DOHH2 (cell line): ENCODE data around the gene CMTM2.
A peak's percentile ranks its signal among the peaks of the same experiment; 100 is the strongest.

Source experiments
- H3F3A ChIP-seq: fragments of 200-600 bp; sonication (generic), shearing (Covaris generic); 2 replicates; pipeline ENCODE4 v1.6.0; 2016; ENCODE audit warnings: antibody characterized with exemption, mild to moderate bottlenecking; ENCODE audit not compliant: control insufficient read depth, insufficient read depth
- H3K27ac ChIP-seq: fragments of 200-600 bp; sonication (generic); 2 replicates; pipeline ENCODE4 v1.5.1; 2014; ENCODE audit warnings: low read depth, mild to moderate bottlenecking, low read length, moderate library complexity
- H3K27me3 ChIP-seq: fragments of 200-600 bp; sonication (generic); 2 replicates; pipeline ENCODE4 v1.6.1; 2014; ENCODE audit warnings: mild to moderate bottlenecking, low read length, mixed read lengths; ENCODE audit not compliant: control insufficient read depth
- H3K36me3 ChIP-seq: fragments of 200-600 bp; sonication (generic); 2 replicates; pipeline ENCODE4 v1.6.1; 2014; ENCODE audit warnings: mild to moderate bottlenecking, low read length, moderate library complexity, mixed read lengths; ENCODE audit not compliant: control insufficient read depth
- H3K4me1 ChIP-seq: fragments of 200-600 bp; sonication (generic); 2 replicates; pipeline ENCODE4 v1.6.1; 2014; ENCODE audit warnings: mild to moderate bottlenecking, low read length, mixed read lengths; ENCODE audit not compliant: control insufficient read depth
- H3K4me2 ChIP-seq: fragments of 200-600 bp; sonication (generic); 2 replicates; pipeline ENCODE4 v1.6.0; 2014; ENCODE audit warnings: mild to moderate bottlenecking, low read length, moderate library complexity
- H3K4me3 ChIP-seq: fragments of 200-600 bp; sonication (generic); 2 replicates; pipeline ENCODE4 v1.5.1; 2014; ENCODE audit warnings: mild to moderate bottlenecking, low read length, mixed read lengths
- H3K79me2 ChIP-seq: fragments of 200-600 bp; sonication (generic); 2 replicates; pipeline ENCODE4 v1.6.1; 2014; ENCODE audit warnings: mild to moderate bottlenecking, low read length, mixed read lengths; ENCODE audit not compliant: control insufficient read depth
- H3K9me2 ChIP-seq: fragments of 200-600 bp; sonication (generic); replicated peaks from 2 replicates; pipeline ENCODE4 v1.6.1; 2014; ENCODE audit warnings: mild to moderate bottlenecking, low read length, mixed read lengths; ENCODE audit not compliant: control insufficient read depth
- H3K9me3 ChIP-seq: fragments of 200-600 bp; sonication (generic); 2 replicates; pipeline ENCODE4 v1.6.1; 2014; ENCODE audit warnings: antibody characterized with exemption, low read length, mixed read lengths; ENCODE audit not compliant: control insufficient read depth, insufficient read depth
- H4K20me1 ChIP-seq: fragments of 200-600 bp; sonication (generic); 2 replicates; pipeline ENCODE4 v1.6.0; 2014; ENCODE audit warnings: low read depth, mild to moderate bottlenecking, antibody characterized with exemption, low read length, moderate library complexity; ENCODE audit not compliant: control insufficient read depth, insufficient read depth
- EZH2phosphoT487 ChIP-seq: fragments of 200-600 bp; sonication (generic); IDR thresholded peaks from 2 replicates; pipeline ENCODE4 v1.6.1; 2017; ENCODE audit warnings: borderline replicate concordance, mild to moderate bottlenecking, antibody characterized with exemption, low read length, moderate library complexity, mixed read lengths
- TF ChIP-seq, protein P1 (sequence below): fragments of 200-600 bp; sonication (generic); IDR thresholded peaks from one replicate; pipeline ENCODE4 v1.5.1; 2014; ENCODE audit warnings: antibody characterized with exemption, mild to moderate bottlenecking, low read depth, low read length; ENCODE audit not compliant: poor library complexity, severe bottlenecking

The CMTM2 gene

GRCh38 chr16:66548068-66548467, 31.2 kb upstream of the CMTM2 start:
- no peaks in the 10 kb centered on the region for H3K9me3 ChIP-seq
- H3K27ac ChIP-seq, result no peak overlapping the region
- H4K20me1 ChIP-seq, result no peaks in the 10 kb centered on the region
- TF ChIP-seq, protein P1, sequence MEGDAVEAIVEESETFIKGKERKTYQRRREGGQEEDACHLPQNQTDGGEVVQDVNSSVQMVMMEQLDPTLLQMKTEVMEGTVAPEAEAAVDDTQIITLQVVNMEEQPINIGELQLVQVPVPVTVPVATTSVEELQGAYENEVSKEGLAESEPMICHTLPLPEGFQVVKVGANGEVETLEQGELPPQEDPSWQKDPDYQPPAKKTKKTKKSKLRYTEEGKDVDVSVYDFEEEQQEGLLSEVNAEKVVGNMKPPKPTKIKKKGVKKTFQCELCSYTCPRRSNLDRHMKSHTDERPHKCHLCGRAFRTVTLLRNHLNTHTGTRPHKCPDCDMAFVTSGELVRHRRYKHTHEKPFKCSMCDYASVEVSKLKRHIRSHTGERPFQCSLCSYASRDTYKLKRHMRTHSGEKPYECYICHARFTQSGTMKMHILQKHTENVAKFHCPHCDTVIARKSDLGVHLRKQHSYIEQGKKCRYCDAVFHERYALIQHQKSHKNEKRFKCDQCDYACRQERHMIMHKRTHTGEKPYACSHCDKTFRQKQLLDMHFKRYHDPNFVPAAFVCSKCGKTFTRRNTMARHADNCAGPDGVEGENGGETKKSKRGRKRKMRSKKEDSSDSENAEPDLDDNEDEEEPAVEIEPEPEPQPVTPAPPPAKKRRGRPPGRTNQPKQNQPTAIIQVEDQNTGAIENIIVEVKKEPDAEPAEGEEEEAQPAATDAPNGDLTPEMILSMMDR, result no peak
- TF ChIP-seq EZH2phosphoT487, result no peak
- H3F3A ChIP-seq, result peaks cover 20% of the 10 kb centered on the region
- no peaks in the 10 kb centered on the region for H3K9me2 ChIP-seq
- peaks cover 6% of the 10 kb centered on the region for H3K79me2 ChIP-seq
- H3K36me3 ChIP-seq, result no peaks in the 10 kb centered on the region
- peaks cover 97% of the 10 kb centered on the region for H3K4me1 ChIP-seq
- H3K4me3 ChIP-seq, result no peak overlapping the region
- H3K27me3 ChIP-seq, result no peaks in the 10 kb centered on the region
- H3K4me2 ChIP-seq, result no peak overlapping the region

GRCh38 chr16:66548868-66549267, 30.4 kb upstream of the CMTM2 start:
- TF ChIP-seq, protein P1, result no peak
- TF ChIP-seq EZH2phosphoT487, result no peak
- H3K79me2 ChIP-seq, result peaks cover 14% of the 10 kb centered on the region
- no peaks in the 10 kb centered on the region for H3K9me3 ChIP-seq
- peaks cover 4% of the 10 kb centered on the region for H3K36me3 ChIP-seq
- peaks cover 97% of the 10 kb centered on the region for H3K4me1 ChIP-seq
- peak overlapping the region; percentile 70 for H3K4me3 ChIP-seq
- peak overlapping the region; percentile 25 for H3K27ac ChIP-seq
- H4K20me1 ChIP-seq, result no peaks in the 10 kb centered on the region
- H3F3A ChIP-seq, result peaks cover 20% of the 10 kb centered on the region
- no peaks in the 10 kb centered on the region for H3K27me3 ChIP-seq
- H3K4me2 ChIP-seq, result peak overlapping the region; percentile 61
- H3K9me2 ChIP-seq, result no peaks in the 10 kb centered on the region

GRCh38 chr16:66549284-66550131, 29.8 kb upstream of the CMTM2 start, which contains the start of gene TK2:
Gene TK2 (minus strand): TSS chr16:66550122. CDS start chr16:66550061, 61 bp downstream.
- peaks cover 9% of the 10 kb centered on the region for H3K36me3 ChIP-seq
- no peaks in the 10 kb centered on the region for H3K27me3 ChIP-seq
- H3K4me3 ChIP-seq, result peak within 1 kb of the TSS; percentile 70
- H3K9me3 ChIP-seq, result no peaks in the 10 kb centered on the region
- H4K20me1 ChIP-seq, result no peaks in the 10 kb centered on the region
- H3K4me1 ChIP-seq, result peaks cover 97% of the 10 kb centered on the region
- peaks cover 14% of the 10 kb centered on the region for H3F3A ChIP-seq
- H3K4me2 ChIP-seq, result peak within 1 kb of the TSS; percentile 61
- peaks cover 20% of the 10 kb centered on the region for H3K79me2 ChIP-seq
- TF ChIP-seq EZH2phosphoT487, result no peak
- TF ChIP-seq, protein P1, result peak; percentile 30
- H3K9me2 ChIP-seq, result no peaks in the 10 kb centered on the region
- H3K27ac ChIP-seq, result peak within 1 kb of the TSS; percentile 25
